K562 treated with DMSO at 1 percent for 4 hours (cell line): ENCODE measurements around the gene ANKRD13C. TPM values are rescaled to one million over a fixed set of nuclear protein-coding genes. Genes with fewer than 3 reads are reported as not detected.

Source experiments
- total RNA-seq: library from RNA; unstranded; fragments of 300-600 nt; gene quantifications from 2 replicates; pipeline ENCODE4 v1.2.3, GENCODE V29; 2022; ENCODE audit not compliant: insufficient read depth

ANKRD13C gene, protein sequence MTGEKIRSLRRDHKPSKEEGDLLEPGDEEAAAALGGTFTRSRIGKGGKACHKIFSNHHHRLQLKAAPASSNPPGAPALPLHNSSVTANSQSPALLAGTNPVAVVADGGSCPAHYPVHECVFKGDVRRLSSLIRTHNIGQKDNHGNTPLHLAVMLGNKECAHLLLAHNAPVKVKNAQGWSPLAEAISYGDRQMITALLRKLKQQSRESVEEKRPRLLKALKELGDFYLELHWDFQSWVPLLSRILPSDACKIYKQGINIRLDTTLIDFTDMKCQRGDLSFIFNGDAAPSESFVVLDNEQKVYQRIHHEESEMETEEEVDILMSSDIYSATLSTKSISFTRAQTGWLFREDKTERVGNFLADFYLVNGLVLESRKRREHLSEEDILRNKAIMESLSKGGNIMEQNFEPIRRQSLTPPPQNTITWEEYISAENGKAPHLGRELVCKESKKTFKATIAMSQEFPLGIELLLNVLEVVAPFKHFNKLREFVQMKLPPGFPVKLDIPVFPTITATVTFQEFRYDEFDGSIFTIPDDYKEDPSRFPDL
- 7.4 and 8.6 TPM in 2 replicates for total RNA-seq

DNA sequence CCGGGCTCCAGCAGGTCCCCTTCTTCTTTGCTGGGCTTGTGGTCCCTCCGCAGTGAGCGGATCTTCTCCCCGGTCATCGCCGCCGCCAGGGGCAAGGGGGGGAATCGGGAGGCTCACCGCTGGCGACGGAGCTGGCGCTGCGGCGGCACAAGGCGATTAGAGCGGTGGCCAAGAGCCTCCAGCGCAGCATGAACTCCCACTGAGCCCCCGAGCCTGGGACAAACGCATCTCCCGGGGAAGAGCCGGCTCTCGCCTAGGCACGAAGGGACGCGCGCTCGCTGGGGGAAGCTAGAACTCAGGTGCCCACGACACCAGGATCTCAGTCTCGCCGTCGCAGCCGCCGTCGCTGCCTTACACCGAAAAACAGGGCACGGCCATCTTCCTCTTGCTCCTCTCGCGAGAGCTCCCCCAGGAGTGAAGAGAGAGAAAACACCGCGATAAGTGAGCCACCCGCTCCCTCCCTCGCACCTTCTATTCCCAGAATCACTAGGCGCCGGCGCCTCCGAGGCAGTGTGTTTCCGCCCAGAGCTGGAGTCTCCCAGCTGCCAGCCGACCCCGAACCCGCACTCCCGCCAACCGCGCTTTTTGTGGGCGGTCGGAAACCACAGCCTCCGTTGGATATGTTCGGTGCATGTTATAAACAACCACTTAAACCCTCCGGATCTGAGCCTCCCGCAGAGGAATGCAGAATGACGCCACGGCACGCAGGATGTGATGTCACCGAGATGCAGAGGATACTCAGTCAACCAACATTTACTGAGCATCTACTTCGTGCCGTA, at the start of gene ANKRD13C:
Gene ANKRD13C, minus strand, starts transcription at position 391 of the 779 bp plus-strand sequence. Its CDS starts 314 bp downstream, at position 77.

DNA sequence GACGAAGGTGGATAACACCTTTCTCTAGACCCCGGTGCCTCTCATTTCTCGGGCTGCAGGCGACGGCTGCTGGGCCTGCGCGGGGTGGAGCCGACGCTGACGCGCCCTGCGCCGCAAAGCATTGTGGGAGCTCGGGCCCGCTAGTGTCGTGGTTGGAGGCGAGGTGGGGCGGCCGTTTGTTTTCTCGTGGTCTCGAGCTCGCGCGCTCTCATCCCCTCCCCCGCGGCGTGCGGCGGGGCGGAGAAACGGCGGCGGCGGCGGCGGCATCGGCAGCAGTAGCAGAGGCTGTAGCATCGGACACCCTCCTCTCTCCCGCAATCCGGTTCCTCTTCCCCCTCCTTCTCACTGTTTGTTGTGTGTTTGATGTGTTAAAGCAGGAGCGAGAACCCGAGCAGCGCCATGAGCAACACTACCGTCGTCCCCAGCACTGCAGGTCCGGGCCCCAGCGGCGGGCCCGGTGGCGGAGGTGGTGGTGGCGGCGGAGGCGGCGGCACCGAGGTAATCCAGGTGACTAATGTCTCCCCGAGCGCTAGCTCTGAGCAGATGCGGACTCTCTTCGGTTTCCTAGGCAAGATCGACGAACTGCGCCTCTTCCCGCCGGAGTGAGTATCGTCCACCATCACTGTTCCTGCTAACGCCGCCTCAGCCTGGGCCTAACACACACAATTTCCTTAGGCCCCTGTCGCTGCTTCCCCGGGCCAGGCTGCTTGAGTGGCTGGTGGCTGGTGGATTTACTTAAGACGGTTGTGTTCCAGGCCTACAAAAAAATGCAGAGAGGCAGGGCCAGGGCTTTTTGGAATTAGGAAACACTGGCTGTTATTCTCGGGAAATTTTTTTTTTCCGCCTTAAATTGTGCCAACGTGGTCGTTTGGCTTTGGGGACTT, 133.0 kb downstream of the ANKRD13C start, which contains the start of gene SRSF11:
Gene SRSF11, plus strand, starts transcription at position 143 of the 884 bp plus-strand sequence. Its CDS starts 257 bp downstream, at position 400.

Other genes starting within 250 kb of the ANKRD13C start
- gene LRRC40, start 149.1 kb downstream of the ANKRD13C start, total RNA-seq = 12.2 and 12.7 TPM in 2 replicates
- gene SRSF11, start 133.3 kb downstream of the ANKRD13C start, total RNA-seq = 92.2 and 136 TPM in 2 replicates
- 83.7 and 91.2 TPM in 2 replicates for gene CTH, start 56.5 kb upstream of the ANKRD13C start, total RNA-seq